Activated naive CD4-positive, alpha-beta T cell (primary cell): ENCODE results near the gene LRRN2.
"Not testable (repeated sequence)": the region's sequence is repeated elsewhere in the genome, so short reads cannot be mapped to it uniquely, and the experiment has no call there.

Experiments used
- DNase-seq, 4 experiments: peaks; one replicate each; lab custom pipeline; 2025; lab: John Stamatoyannopoulos, UW

Gene LRRN2

GRCh38 chr1:204574016-204574864, 111.3 kb downstream of the LRRN2 start:
- DNase-seq = no peak

GRCh38 chr1:204572923-204573922, 112.3 kb downstream of the LRRN2 start:
- no peak for DNase-seq

GRCh38 chr1:204571631-204572030, 113.9 kb downstream of the LRRN2 start:
- DNase-seq = no peak

- no peak for DNase-seq
Observed at GRCh38 chr1:204571128-204571527, 114.4 kb downstream of the LRRN2 start.

GRCh38 chr1:204570021-204570420, 115.5 kb downstream of the LRRN2 start:
- DNase-seq = not testable (repeated sequence)

- DNase-seq = no peak
Observed at GRCh38 chr1:204569478-204569877, 116.1 kb downstream of the LRRN2 start.

- no peak for DNase-seq
Observed at GRCh38 chr1:204568576-204569315, 116.8 kb downstream of the LRRN2 start.
